ENCODE results near the gene AIFM2. TPM values are rescaled to one million over a fixed set of nuclear protein-coding genes. Genes with fewer than 3 reads are reported as not detected.

The AIFM2 gene
- total and polyA plus RNA-seq, 2 of the 13 experiments (the other 11 are each of a cell fraction or from before 2014, with no cell fraction given): 20.3 to 29.5 TPM

GRCh38 chr10:70145666-70146488 lies 13.3 kb upstream of the AIFM2 start (continued):
- TF ChIP-seq MTF2 (CRISPR knock-in tag; IDR thresholded peaks at IDR 0.05; ENCODE audit: borderline replicate concordance) (0 out of 2 replicates have a peak, but pooled peaks have one; percentile 52), KLF12 (CRISPR knock-in tag; IDR thresholded peaks at IDR 0.05; ENCODE audit: borderline replicate concordance) (peak; percentile 48; the same call in 1 of the 2 replicates), ONECUT2 (CRISPR knock-in tag; IDR thresholded peaks at IDR 0.05) (no peak), SPEN (CRISPR knock-in tag; IDR thresholded peaks at IDR 0.05; ENCODE audit: low read depth) (0 out of 2 replicates have a peak, but pooled peaks have one; percentile 45), STAT5B (CRISPR knock-in tag; IDR thresholded peaks at IDR 0.05) (0 out of 2 replicates have a peak, but pooled peaks have one; percentile 51), TCF7L2 (IDR thresholded peaks at IDR 0.05; ENCODE audit: low read depth, low read length) (no peak), REPIN1 (CRISPR knock-in tag; IDR thresholded peaks at IDR 0.05; ENCODE audit: borderline replicate concordance, low read depth) (peak; percentile 62; the same call in 1 of the 2 replicates), TFAP4 (IDR thresholded peaks at IDR 0.05; ENCODE audit: borderline replicate concordance, low read depth) (no peak), ZNF281 (CRISPR knock-in tag; IDR thresholded peaks at IDR 0.05; ENCODE audit: borderline replicate concordance) (no peak), AGO1 (IDR thresholded peaks at IDR 0.05; ENCODE audit: low read depth, low read length, poor library complexity, severe bottlenecking) (peak; percentile 18), CEBPB (IDR thresholded peaks at IDR 0.05; ENCODE audit: borderline replicate concordance, low read depth, low read length) (no peak), ZNF75D (CRISPR knock-in tag; IDR thresholded peaks at IDR 0.05; ENCODE audit: borderline replicate concordance) (no peak), NFE2L2 (IDR thresholded peaks at IDR 0.05; ENCODE audit: low read length) (no peak), GTF3A (CRISPR knock-in tag; conservative IDR thresholded peaks at IDR 0.05) (0 out of 2 replicates have a peak, but pooled peaks have one; percentile 5), ZNF24 (IDR thresholded peaks at IDR 0.05) (no peak), ZSCAN29 (CRISPR knock-in tag; conservative IDR thresholded peaks at IDR 0.05) (no peak), YEATS4 (CRISPR knock-in tag; IDR thresholded peaks at IDR 0.05; ENCODE audit: borderline replicate concordance) (peak; percentile 81), ZNF879 (CRISPR knock-in tag; IDR thresholded peaks at IDR 0.05) (peak; percentile 62; the same call in 1 of the 2 replicates), XRCC5 (optimal IDR thresholded peaks at IDR 0.05; ENCODE audit: low read length) (peak; percentile 78), MXD4 (CRISPR knock-in tag; IDR thresholded peaks at IDR 0.05) (peak; percentile 86), HMG20A (CRISPR knock-in tag; IDR thresholded peaks at IDR 0.05; ENCODE audit: borderline replicate concordance) (no peak), SATB2 (CRISPR knock-in tag; IDR thresholded peaks at IDR 0.05) (no peak; the same call in 1 of the 2 replicates), HCFC1 (IDR thresholded peaks at IDR 0.05; ENCODE audit: low read depth, low read length) (no peak; the same call in 1 of the 2 replicates), MLXIP (CRISPR knock-in tag; IDR thresholded peaks at IDR 0.05; ENCODE audit: borderline replicate concordance) (no peak)

All from HepG2 (cell line).